Measurements from ENCODE around the gene MZT1. TPM values are rescaled to one million over a fixed set of nuclear protein-coding genes. Genes with fewer than 3 reads are reported as not detected.

Gene MZT1
- total and polyA plus RNA-seq, 4 donors, result 1.9 to 16.4 (median 2.3) TPM

GRCh38 chr13:72774019-72774418 lies 46.6 kb upstream of the MZT1 start:
- 89% methylated on average over 2 of the region's 2 CpGs for WGBS
- H3K4me3 ChIP-seq (ENCODE audit: low read depth in 1 of 3, low read length in 3 of 3), result no peak overlapping the region
- no peak overlapping the region for H3K27ac ChIP-seq (ENCODE audit: low read depth in 1 of 2, low read length in 2 of 2)
- no peaks in the 10 kb centered on the region for H3K9me3 ChIP-seq (ENCODE audit: control insufficient read depth in 4 of 4, low read length in 3 of 4)
- H3K9ac ChIP-seq (ENCODE audit: low read depth in 1 of 2, low read length in 2 of 2), result no peak overlapping the region
- H3K4me1 ChIP-seq (ENCODE audit: control insufficient read depth in 4 of 4, insufficient read depth in 4 of 4, low read length in 3 of 4), result peaks cover 0 to under 1% (median under 1%) of the 10 kb centered on the region in 4 donors
- H3K36me3 ChIP-seq (ENCODE audit: control insufficient read depth in 4 of 4, insufficient read depth in 3 of 4, low read depth in 1 of 4, low read length in 3 of 4), result peaks cover 7 to 88% (median 79%) of the 10 kb centered on the region in 4 donors
- H3K27me3 ChIP-seq (ENCODE audit: control insufficient read depth in 4 of 4, insufficient read depth in 4 of 4, low read length in 3 of 4), result no peaks in the 10 kb centered on the region
- no peak for TF ChIP-seq SP1 (IDR thresholded peaks at IDR 0.05)
- TF ChIP-seq HNF4A (conservative IDR thresholded peaks at IDR 0.05), result no peak
- no peak for TF ChIP-seq CTCF (IDR thresholded peaks at IDR 0.05; ENCODE audit: low read depth, low read length, missing input control)
- no peak for DNase-seq (ENCODE audit: low spot score)

GRCh38 chr13:72763411-72763810 lies 36.0 kb upstream of the MZT1 start:
- H3K9me3 ChIP-seq (ENCODE audit: control insufficient read depth in 4 of 4, low read length in 3 of 4), result no peaks in the 10 kb centered on the region
- H3K27ac ChIP-seq (ENCODE audit: low read depth in 1 of 2, low read length in 2 of 2), result no peak overlapping the region
- H3K27me3 ChIP-seq (ENCODE audit: control insufficient read depth in 4 of 4, insufficient read depth in 4 of 4, low read length in 3 of 4), result no peaks in the 10 kb centered on the region
- H3K4me3 ChIP-seq (ENCODE audit: low read depth in 1 of 3, low read length in 3 of 3), result no peak overlapping the region
- peaks cover 8 to 98% (median 88%) of the 10 kb centered on the region in 4 donors for H3K36me3 ChIP-seq (ENCODE audit: control insufficient read depth in 4 of 4, insufficient read depth in 3 of 4, low read depth in 1 of 4, low read length in 3 of 4)
- DNase-seq (ENCODE audit: low spot score), result no peak
- no peak for TF ChIP-seq CTCF (IDR thresholded peaks at IDR 0.05; ENCODE audit: low read depth, low read length, missing input control)
- TF ChIP-seq JUND (IDR thresholded peaks at IDR 0.05), result no peak
- TF ChIP-seq TAF1 (conservative IDR thresholded peaks at IDR 0.05), result no peak
- TF ChIP-seq SP1 (IDR thresholded peaks at IDR 0.05), result no peak
- no peak for TF ChIP-seq RAD21 (IDR thresholded peaks at IDR 0.05)
- no peak for TF ChIP-seq FOXA2 (IDR thresholded peaks at IDR 0.05)
- no peak for TF ChIP-seq REST (IDR thresholded peaks at IDR 0.05)
- H3K4me1 ChIP-seq (ENCODE audit: control insufficient read depth in 4 of 4, insufficient read depth in 4 of 4, low read length in 3 of 4), result no peaks in the 10 kb centered on the region
- WGBS, result 88% methylated on average over 2 of the region's 2 CpGs
- no peak overlapping the region for H3K9ac ChIP-seq (ENCODE audit: low read depth in 1 of 2, low read length in 2 of 2)

- Histone ChIP-seq H3K27ac (ENCODE audit: low read depth in 1 of 2, low read length in 2 of 2) (no peak overlapping the region), H3K4me3 (ENCODE audit: low read depth in 1 of 3, low read length in 3 of 3) (no peak overlapping the region), H3K4me1 (ENCODE audit: control insufficient read depth in 4 of 4, insufficient read depth in 4 of 4, low read length in 3 of 4) (no peaks in the 10 kb centered on the region), H3K9ac (ENCODE audit: low read depth in 1 of 2, low read length in 2 of 2) (no peak overlapping the region), H3K9me3 (ENCODE audit: control insufficient read depth in 4 of 4, low read length in 3 of 4) (no peaks in the 10 kb centered on the region), H3K36me3 (ENCODE audit: control insufficient read depth in 4 of 4, insufficient read depth in 3 of 4, low read depth in 1 of 4, low read length in 3 of 4) (peaks cover 17 to 88% (median 75%) of the 10 kb centered on the region in 4 donors), H3K27me3 (ENCODE audit: control insufficient read depth in 4 of 4, insufficient read depth in 4 of 4, low read length in 3 of 4) (no peaks in the 10 kb centered on the region)
- TF ChIP-seq EGR1 (IDR thresholded peaks at IDR 0.05; ENCODE audit: low read depth in 2 of 2), result no peak
- no peak for TF ChIP-seq FOXA2 (IDR thresholded peaks at IDR 0.05)
- TF ChIP-seq FOXA1 (IDR thresholded peaks at IDR 0.05), result no peak
- 87% methylated on average over 3 of the region's 3 CpGs for WGBS
- no peak for DNase-seq (ENCODE audit: low spot score)
Observed at GRCh38 chr13:72760189-72760588, 32.8 kb upstream of the MZT1 start.

All from liver (tissue), 9 donors.